DMS114 treated with DMSO at 0.1 percent for 48 hours (cell line): ENCODE measurements around the gene OST4.
A peak's percentile ranks its signal among the peaks of the same experiment; 100 is the strongest.

ENCODE experiments used
- DNase-seq: peaks from one replicate; lab custom pipeline; 2025; ENCODE audit not compliant: unreplicated experiment; lab: John Stamatoyannopoulos, UW

Gene OST4

GRCh38 chr2:27054721-27055120 lies 16.7 kb downstream of the OST4 start:
- no peak for DNase-seq

GRCh38 chr2:27053776-27054175 lies 17.7 kb downstream of the OST4 start:
- DNase-seq: no peak

- no peak for DNase-seq
These were observed 18.1 kb downstream of the OST4 start for GRCh38 chr2:27053321-27053720.

- DNase-seq: no peak
These were observed 19.4 kb downstream of the OST4 start for GRCh38 chr2:27051902-27052645.

- DNase-seq: peak; percentile 89
These were observed 20.2 kb downstream of the OST4 start, which contains the start of gene AGBL5 for GRCh38 chr2:27050996-27051901. TSS of gene AGBL5 (plus strand) at chr2:27051668. CDS start at chr2:27052959, 1,291 bp downstream.

- DNase-seq: peak; percentile 77
These were observed 21.0 kb downstream of the OST4 start for GRCh38 chr2:27050281-27050995.

- no peak for DNase-seq
These were observed 21.8 kb downstream of the OST4 start for GRCh38 chr2:27049422-27050280.

- DNase-seq: no peak
These were observed 28.3 kb downstream of the OST4 start for GRCh38 chr2:27042985-27043634.

- no peak for DNase-seq
These were observed 29.2 kb downstream of the OST4 start for GRCh38 chr2:27042159-27042661.

- no peak for DNase-seq
These were observed 29.7 kb downstream of the OST4 start for GRCh38 chr2:27041752-27042151.

- no peak for DNase-seq
These were observed 31.2 kb downstream of the OST4 start for GRCh38 chr2:27040282-27040681.

- no peak for DNase-seq
These were observed 31.6 kb downstream of the OST4 start for GRCh38 chr2:27039871-27040270.

- DNase-seq: no peak
These were observed 32.0 kb downstream of the OST4 start for GRCh38 chr2:27039426-27039825.

- no peak for DNase-seq
These were observed 32.7 kb downstream of the OST4 start for GRCh38 chr2:27038631-27039339.

- DNase-seq: no peak
These were observed 33.4 kb downstream of the OST4 start for GRCh38 chr2:27038012-27038411.

- no peak for DNase-seq
These were observed 38.1 kb downstream of the OST4 start for GRCh38 chr2:27033253-27033852.

- DNase-seq: peak; percentile 72
These were observed 38.8 kb downstream of the OST4 start, which contains the start of gene TMEM214 for GRCh38 chr2:27032495-27033252. TSS of gene TMEM214 (plus strand) at chr2:27032965. CDS start at chr2:27033016, 51 bp downstream.

- no peak for DNase-seq
These were observed 42.4 kb downstream of the OST4 start for GRCh38 chr2:27029051-27029450.
